ENCODE results near the gene PPP1R3G. TPM values are rescaled to one million over a fixed set of nuclear protein-coding genes. Genes with fewer than 3 reads are reported as not detected.

Gene PPP1R3G
- total RNA-seq, 4 donors from 2014 or later = 0.10 to 1.1 (median 0.49) TPM; not detected in 1

GRCh38 chr6:5076931-5077330 lies 8.2 kb upstream of the PPP1R3G start:
- TF ChIP-seq, protein P1, sequence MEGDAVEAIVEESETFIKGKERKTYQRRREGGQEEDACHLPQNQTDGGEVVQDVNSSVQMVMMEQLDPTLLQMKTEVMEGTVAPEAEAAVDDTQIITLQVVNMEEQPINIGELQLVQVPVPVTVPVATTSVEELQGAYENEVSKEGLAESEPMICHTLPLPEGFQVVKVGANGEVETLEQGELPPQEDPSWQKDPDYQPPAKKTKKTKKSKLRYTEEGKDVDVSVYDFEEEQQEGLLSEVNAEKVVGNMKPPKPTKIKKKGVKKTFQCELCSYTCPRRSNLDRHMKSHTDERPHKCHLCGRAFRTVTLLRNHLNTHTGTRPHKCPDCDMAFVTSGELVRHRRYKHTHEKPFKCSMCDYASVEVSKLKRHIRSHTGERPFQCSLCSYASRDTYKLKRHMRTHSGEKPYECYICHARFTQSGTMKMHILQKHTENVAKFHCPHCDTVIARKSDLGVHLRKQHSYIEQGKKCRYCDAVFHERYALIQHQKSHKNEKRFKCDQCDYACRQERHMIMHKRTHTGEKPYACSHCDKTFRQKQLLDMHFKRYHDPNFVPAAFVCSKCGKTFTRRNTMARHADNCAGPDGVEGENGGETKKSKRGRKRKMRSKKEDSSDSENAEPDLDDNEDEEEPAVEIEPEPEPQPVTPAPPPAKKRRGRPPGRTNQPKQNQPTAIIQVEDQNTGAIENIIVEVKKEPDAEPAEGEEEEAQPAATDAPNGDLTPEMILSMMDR (IDR thresholded peaks at IDR 0.05 in 4 of 5, conservative IDR thresholded peaks at IDR 0.05 in 1 of 5) = no peak
- TF ChIP-seq POLR2A (IDR thresholded peaks at IDR 0.05) = no peak
- Histone ChIP-seq H3K4me1 (no peaks in the 10 kb centered on the region), H3K9me3 (no peaks in the 10 kb centered on the region), H3K36me3 (no peaks in the 10 kb centered on the region), H3K27me3 (no peaks in the 10 kb centered on the region), H3K4me3 (no peak overlapping the region), H3K27ac (no peak overlapping the region)
- ATAC-seq (no peak), DNase-seq (no peak)
- in situ Hi-C loops (cut with MboI; ENCODE audit: low sequenced_read_pairs in 4 of 4) = no loop called here
- intact Hi-C loops (cut with DNase I; ENCODE audit: low total_unique reads) = no loop called here

DNA sequence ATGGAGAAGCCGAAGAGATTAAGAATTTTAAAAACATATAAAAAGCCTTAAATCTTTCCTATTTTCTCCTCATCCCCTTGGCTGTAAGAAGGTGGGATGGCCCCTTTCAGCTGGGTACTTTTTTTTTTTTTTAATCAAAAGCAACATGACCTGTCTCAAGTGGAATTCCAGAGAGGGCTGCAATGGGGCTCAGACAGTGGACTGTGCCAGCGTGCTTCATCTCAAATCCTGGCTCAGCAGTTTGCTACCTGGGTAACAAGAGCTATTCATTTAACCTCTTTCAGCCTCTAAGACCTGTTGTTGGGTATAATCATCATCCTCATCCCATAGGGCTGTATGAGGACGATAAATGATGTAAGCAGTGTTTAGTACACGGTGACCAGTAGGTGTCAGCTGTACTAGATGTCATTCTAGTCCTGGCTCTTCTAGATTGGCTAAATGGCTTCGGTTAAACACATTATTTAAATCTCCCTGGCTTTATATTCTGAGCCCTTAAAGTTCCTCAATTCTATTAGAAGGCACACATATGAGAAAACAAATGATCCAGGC lies 6.9 kb upstream of the PPP1R3G start:
- H3K9me3 ChIP-seq = no peaks in the 10 kb centered on the region
- no peaks in the 10 kb centered on the region for H3K4me1 ChIP-seq
- H3K27me3 ChIP-seq = no peaks in the 10 kb centered on the region
- no peak overlapping the region for H3K27ac ChIP-seq
- no peaks in the 10 kb centered on the region for H3K36me3 ChIP-seq
- TF ChIP-seq, protein P1 (IDR thresholded peaks at IDR 0.05 in 4 of 5, conservative IDR thresholded peaks at IDR 0.05 in 1 of 5) = no peak
- TF ChIP-seq POLR2A (IDR thresholded peaks at IDR 0.05) = no peak
- in situ Hi-C loops (cut with MboI; ENCODE audit: low sequenced_read_pairs in 4 of 4) = no loop called here
- H3K4me3 ChIP-seq = no peak overlapping the region
- ATAC-seq = no peak
- no peak for DNase-seq
- intact Hi-C loops (cut with DNase I; ENCODE audit: low total_unique reads) = no loop called here

GRCh38 chr6:5079692-5080091 lies 5.4 kb upstream of the PPP1R3G start:
- no peaks in the 10 kb centered on the region for H3K4me1 ChIP-seq
- peaks cover 0 to under 1% (median 0%) of the 10 kb centered on the region in 3 donors for H3K27me3 ChIP-seq
- intact Hi-C loops (cut with DNase I; ENCODE audit: low total_unique reads) = loop anchor here (5.0 kb wide), 1 partner anchor 77 kb away; the partner anchor contains the start of gene RPP40
- no peak overlapping the region for H3K27ac ChIP-seq
- no peak overlapping the region for H3K4me3 ChIP-seq
- DNase-seq (no peak), ATAC-seq (no peak)
- H3K36me3 ChIP-seq = no peaks in the 10 kb centered on the region
- H3K9me3 ChIP-seq = no peaks in the 10 kb centered on the region
- no peak for TF ChIP-seq POLR2A (IDR thresholded peaks at IDR 0.05)
- TF ChIP-seq, protein P1 (IDR thresholded peaks at IDR 0.05 in 4 of 5, conservative IDR thresholded peaks at IDR 0.05 in 1 of 5) = no peak
- in situ Hi-C loops (cut with MboI; ENCODE audit: low sequenced_read_pairs in 4 of 4) = no loop called here

GRCh38 chr6:5080574-5080973 lies 4.6 kb upstream of the PPP1R3G start:
- Histone ChIP-seq H3K36me3 (no peaks in the 10 kb centered on the region), H3K4me1 (peaks cover 0 to 9% of the 10 kb centered on the region in 2 donors), H3K4me3 (no peak overlapping the region), H3K27ac (no peak overlapping the region), H3K9me3 (no peaks in the 10 kb centered on the region), H3K27me3 (peaks cover 0 to 5% (median 0%) of the 10 kb centered on the region in 3 donors)
- ATAC-seq (no peak), DNase-seq (no peak)
- in situ Hi-C loops (cut with MboI; ENCODE audit: low sequenced_read_pairs in 4 of 4) (no loop called here), intact Hi-C loops (cut with DNase I; ENCODE audit: low total_unique reads) (loop anchor here (5.0 kb wide), 1 partner anchor 78 kb away; the partner anchor contains the start of gene RPP40)
- no peak for TF ChIP-seq POLR2A (IDR thresholded peaks at IDR 0.05)
- TF ChIP-seq, protein P1 (IDR thresholded peaks at IDR 0.05 in 4 of 5, conservative IDR thresholded peaks at IDR 0.05 in 1 of 5) = no peak
